Hepatocyte (in vitro differentiated cells): ENCODE results near the gene IGSF1.

Experiments used
- CTCF ChIP-seq: fragments of 200-600 bp; sonication (generic); IDR thresholded peaks from 2 replicates; pipeline ENCODE4 v1.5.1; 2016; ENCODE audit warnings: antibody characterized with exemption, mild to moderate bottlenecking; ENCODE audit not compliant: poor library complexity
- EZH2 ChIP-seq: fragments of 200-600 bp; sonication (generic); IDR thresholded peaks from 2 replicates; pipeline ENCODE4 v1.6.1; 2016; ENCODE audit warnings: antibody characterized with exemption, mild to moderate bottlenecking, borderline replicate concordance
- EZH2phosphoT487 ChIP-seq: fragments of 200-600 bp; sonication (generic); IDR thresholded peaks from one replicate; pipeline ENCODE4 v1.6.1; 2018; ENCODE audit warnings: antibody characterized with exemption, mild to moderate bottlenecking, low read depth, moderate library complexity; ENCODE audit not compliant: unreplicated experiment, severe bottlenecking

DNA sequence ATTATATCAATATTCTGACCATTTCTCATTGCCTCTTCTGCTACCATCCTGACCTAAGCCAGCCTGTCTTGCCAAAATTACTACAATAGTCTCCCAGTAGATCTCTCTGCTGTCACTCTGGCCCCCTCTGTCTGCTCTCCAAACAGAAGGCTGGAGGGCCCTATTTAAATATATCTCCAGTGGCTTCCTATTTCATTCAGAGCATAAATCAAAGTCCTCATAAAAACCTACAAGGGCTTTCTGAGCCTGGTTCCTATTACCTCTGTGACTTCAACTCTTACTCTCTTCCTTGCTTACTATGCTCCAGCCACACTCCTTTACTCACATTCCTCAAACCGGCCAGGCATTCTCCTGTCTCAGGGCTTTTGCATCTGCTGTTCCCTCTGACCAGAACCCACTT lies 19.0 kb downstream of the IGSF1 start:
- TF ChIP-seq CTCF: no peak
- no peak for TF ChIP-seq EZH2phosphoT487
- TF ChIP-seq EZH2: no peak
